NOMO-1 treated with dmso at 0.1 percent for 144 hours (cell line): ENCODE results near the gene C5orf24.
A peak's percentile ranks its signal among the peaks of the same experiment; 100 is the strongest.

Experiments used
- DNase-seq: peaks from one replicate; lab custom pipeline; 2025; ENCODE audit not compliant: unreplicated experiment; lab: John Stamatoyannopoulos, UW

Gene C5orf24

DNA sequence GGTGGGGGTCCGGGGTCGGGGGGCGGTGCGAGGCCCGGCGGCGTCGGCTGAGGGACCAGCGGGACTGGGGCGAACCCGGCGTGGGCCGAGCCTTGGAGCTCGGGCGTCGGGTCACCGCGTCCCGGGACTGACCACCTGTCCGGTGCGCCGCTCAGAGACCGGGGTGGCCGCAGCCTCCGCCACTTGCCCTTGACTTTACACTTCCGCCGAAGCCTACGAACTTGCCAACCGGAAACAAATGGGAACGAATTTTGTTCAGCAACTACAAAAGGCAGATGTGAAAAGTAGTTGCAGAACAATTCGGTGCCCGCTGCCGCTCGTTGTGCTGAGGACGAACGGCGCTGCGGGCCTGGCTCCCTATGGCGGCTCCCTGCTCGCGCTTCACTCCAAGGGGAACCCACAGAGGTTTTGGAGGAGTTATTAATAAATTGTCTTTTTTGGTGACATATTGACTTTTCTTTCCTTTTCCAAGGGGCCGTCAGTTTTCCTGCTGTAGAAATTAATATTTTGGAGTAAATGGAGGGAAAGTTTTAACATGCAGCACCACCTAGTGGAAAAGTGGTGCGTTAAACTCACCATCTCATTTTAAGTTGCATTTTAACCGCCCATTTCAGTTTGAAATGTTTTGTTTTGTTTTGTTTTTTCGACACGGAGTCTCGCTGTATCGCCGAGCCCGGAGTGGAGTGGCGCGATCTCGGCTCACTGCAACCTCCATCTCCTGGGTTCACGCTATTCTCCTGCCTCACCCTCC is 59.7 kb downstream of the C5orf24 start:
- DNase-seq = peak; percentile 64

DNA sequence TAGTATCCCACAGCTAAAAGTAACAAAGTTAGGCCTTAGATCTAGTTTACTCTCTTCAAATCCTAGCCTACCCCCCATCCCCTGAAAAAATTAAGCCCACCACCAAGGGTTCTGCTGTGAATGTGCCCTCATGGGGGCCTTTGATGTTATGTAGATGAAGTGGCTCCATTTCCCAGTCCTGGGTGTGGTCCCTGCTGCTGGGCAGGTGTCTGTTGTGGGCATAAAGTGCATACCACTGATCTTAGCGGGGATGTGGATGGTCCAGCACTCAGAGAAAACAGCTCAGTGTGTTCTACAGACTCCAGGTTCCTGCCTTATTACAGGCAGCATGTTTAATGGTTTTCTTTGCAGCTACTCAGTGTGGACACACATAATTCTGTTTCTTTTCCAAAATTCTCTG is 61.0 kb downstream of the C5orf24 start:
- no peak for DNase-seq
